Neural progenitor cell (in vitro differentiated cells): Measurements from ENCODE around the gene KCNB1. TPM values are rescaled to one million over a fixed set of nuclear protein-coding genes. Genes with fewer than 3 reads are reported as not detected.

Experiments used
- DNase-seq: peaks from one replicate; pipeline ENCODE4 v3.0.0-alpha.2; 2016; ENCODE audit warnings: low spot score
- H2AFZ ChIP-seq: fragments of 200-600 bp; sonication (generic); replicated peaks from 2 replicates; pipeline ENCODE4 v1.6.1; 2016; ENCODE audit warnings: antibody characterized with exemption
- H3F3A ChIP-seq: fragments of 200-600 bp; sonication (generic); 2 replicates; pipeline ENCODE4 v1.6.1; 2016; ENCODE audit warnings: antibody characterized with exemption, low read depth
- H3K27ac ChIP-seq: fragments of 200-600 bp; sonication (generic); 2 replicates; pipeline ENCODE4 v1.5.1; 2016; ENCODE audit warnings: mild to moderate bottlenecking
- H3K27me3 ChIP-seq: fragments of 200-600 bp; sonication (generic); 2 replicates; pipeline ENCODE4 v1.6.1; 2016; ENCODE audit warnings: mild to moderate bottlenecking, moderate library complexity
- H3K36me3 ChIP-seq: fragments of 200-600 bp; sonication (generic); 2 replicates; pipeline ENCODE4 v1.5.1; 2016
- H3K4me1 ChIP-seq: fragments of 200-600 bp; sonication (generic); 2 replicates; pipeline ENCODE4 v1.6.1; 2016; ENCODE audit warnings: mixed run types
- H3K4me2 ChIP-seq: fragments of 200-600 bp; sonication (generic); 2 replicates; pipeline ENCODE4 v1.6.1; 2016
- H3K4me3 ChIP-seq: fragments of 200-600 bp; sonication (generic); 2 replicates; pipeline ENCODE4 v1.5.1; 2016
- H3K79me2 ChIP-seq: fragments of 200-600 bp; sonication (generic); 2 replicates; pipeline ENCODE4 v1.6.1; 2016; ENCODE audit warnings: low read depth
- H3K9ac ChIP-seq: fragments of 200-600 bp; sonication (generic); 2 replicates; pipeline ENCODE4 v1.6.1; 2016
- H3K9me3 ChIP-seq: fragments of 200-600 bp; sonication (generic); 2 replicates; pipeline ENCODE4 v1.5.1; 2016; ENCODE audit warnings: low read depth
- H4K20me1 ChIP-seq: fragments of 200-600 bp; sonication (generic); 2 replicates; pipeline ENCODE4 v1.6.1; 2016; ENCODE audit warnings: low read depth
- H3K27ac Mint-ChIP-seq: 3 replicates; pipeline ENCODE4 v1.8.0; 2021; ENCODE audit warnings: mixed read lengths
- H3K27me3 Mint-ChIP-seq: 2 replicates; pipeline ENCODE4 v1.8.0; 2022; ENCODE audit warnings: low read depth, mild to moderate bottlenecking, inconsistent platforms, moderate library complexity, mixed read lengths; ENCODE audit not compliant: insufficient read depth
- H3K36me3 Mint-ChIP-seq: 3 replicates; pipeline ENCODE4 v1.8.0; 2021; ENCODE audit warnings: mixed read lengths
- H3K4me1 Mint-ChIP-seq: 3 replicates; pipeline ENCODE4 v1.8.0; 2021; ENCODE audit warnings: mixed read lengths
- H3K4me3 Mint-ChIP-seq: 3 replicates; pipeline ENCODE4 v1.8.0; 2021; ENCODE audit warnings: mild to moderate bottlenecking, moderate library complexity, mixed read lengths
- H3K9me3 Mint-ChIP-seq: 3 replicates; pipeline ENCODE4 v1.8.0; 2020; ENCODE audit warnings: mixed read lengths
- CTCF ChIP-seq: fragments of 200-600 bp; sonication (generic); IDR thresholded peaks from 2 replicates; pipeline ENCODE4 v1.5.1; 2017; ENCODE audit warnings: antibody characterized with exemption, mild to moderate bottlenecking
- EZH2 ChIP-seq: fragments of 200-600 bp; sonication (generic); IDR thresholded peaks from 2 replicates; pipeline ENCODE4 v1.6.1; 2017; ENCODE audit warnings: antibody characterized with exemption, mild to moderate bottlenecking, moderate library complexity
- EZH2phosphoT487 ChIP-seq: fragments of 200-600 bp; sonication (generic); IDR thresholded peaks from 2 replicates; pipeline ENCODE4 v1.6.1; 2017; ENCODE audit warnings: antibody characterized with exemption
- total RNA-seq: library from RNA; depleted of rRNA; stranded (reverse); fragments of >200 nt; gene quantifications from 2 replicates; pipeline ENCODE4 v1.2.3, GENCODE V29; 2015; ENCODE audit warnings: low replicate concordance

KCNB1 gene
- total RNA-seq, 1 donor from 2014 or later, result 0.97 TPM

- Histone ChIP-seq H3K27ac (no peak overlapping the region), H3K79me2 (no peaks in the 10 kb centered on the region), H3K4me2 (peak overlapping the region; percentile 95), H3K27me3 (peaks cover 60% of the 10 kb centered on the region), H2AFZ (no peak overlapping the region), H3K9me3 (no peaks in the 10 kb centered on the region), H3K9ac (no peak overlapping the region), H3K4me1 (peaks cover 17% of the 10 kb centered on the region), H4K20me1 (peaks cover 47% of the 10 kb centered on the region), H3K4me3 (no peak overlapping the region), H3F3A (peaks cover 9% of the 10 kb centered on the region), H3K36me3 (no peaks in the 10 kb centered on the region)
- H3K36me3 Mint-ChIP-seq, result peaks cover 4% of the 10 kb centered on the region
- DNase-seq, result peak; percentile 13
- no peak overlapping the region for H3K27ac Mint-ChIP-seq
- no peaks in the 10 kb centered on the region for H3K9me3 Mint-ChIP-seq
- peaks cover 31% of the 10 kb centered on the region for H3K4me1 Mint-ChIP-seq
- H3K27me3 Mint-ChIP-seq, result peaks cover 27% of the 10 kb centered on the region
- no peak overlapping the region for H3K4me3 Mint-ChIP-seq
- no peak for TF ChIP-seq EZH2
- TF ChIP-seq CTCF, result no peak
- no peak for TF ChIP-seq EZH2phosphoT487
Observed at GRCh38 chr20:49482173-49482572, 295 bp downstream of the KCNB1 start.

GRCh38 chr20:49481116-49481515 is 1.4 kb downstream of the KCNB1 start:
- no peak overlapping the region for H3K4me3 ChIP-seq
- peaks cover 47% of the 10 kb centered on the region for H4K20me1 ChIP-seq

GRCh38 chr20:49480236-49480635 is 2.2 kb downstream of the KCNB1 start:
- peaks cover 11% of the 10 kb centered on the region for H3F3A ChIP-seq
- no peaks in the 10 kb centered on the region for H3K9me3 ChIP-seq
- peaks cover 15% of the 10 kb centered on the region for H3K27me3 Mint-ChIP-seq
- no peak overlapping the region for H3K27ac ChIP-seq
- no peak overlapping the region for H3K27ac Mint-ChIP-seq
- peaks cover 17% of the 10 kb centered on the region for H3K4me1 ChIP-seq
- peak; percentile 28 for DNase-seq
- H3K4me3 ChIP-seq, result no peak overlapping the region
- H3K4me2 ChIP-seq, result peak overlapping the region; percentile 6
- peaks cover 4% of the 10 kb centered on the region for H3K36me3 Mint-ChIP-seq
- peaks cover 36% of the 10 kb centered on the region for H3K4me1 Mint-ChIP-seq
- no peak overlapping the region for H3K9ac ChIP-seq
- TF ChIP-seq CTCF, result no peak
- no peak for TF ChIP-seq EZH2phosphoT487
- no peak for TF ChIP-seq EZH2
- H3K9me3 Mint-ChIP-seq, result no peaks in the 10 kb centered on the region
- H3K4me3 Mint-ChIP-seq, result no peak overlapping the region
- peaks cover 40% of the 10 kb centered on the region for H3K27me3 ChIP-seq
- no peak overlapping the region for H2AFZ ChIP-seq
- no peaks in the 10 kb centered on the region for H3K36me3 ChIP-seq
- no peaks in the 10 kb centered on the region for H3K79me2 ChIP-seq
- peaks cover 47% of the 10 kb centered on the region for H4K20me1 ChIP-seq

More at GRCh38 chr20:49481116-49481515, 1.4 kb downstream of the KCNB1 start:
- H3K27me3 Mint-ChIP-seq, result peaks cover 21% of the 10 kb centered on the region
- H3F3A ChIP-seq, result peaks cover 11% of the 10 kb centered on the region
- H3K9me3 Mint-ChIP-seq, result no peaks in the 10 kb centered on the region
- peaks cover 33% of the 10 kb centered on the region for H3K4me1 Mint-ChIP-seq
- H3K79me2 ChIP-seq, result no peaks in the 10 kb centered on the region
- TF ChIP-seq CTCF (no peak), EZH2phosphoT487 (no peak), EZH2 (no peak)
- peaks cover 49% of the 10 kb centered on the region for H3K27me3 ChIP-seq
- H3K9ac ChIP-seq, result no peak overlapping the region
- H3K36me3 Mint-ChIP-seq, result peaks cover 4% of the 10 kb centered on the region
- no peaks in the 10 kb centered on the region for H3K9me3 ChIP-seq
- peak overlapping the region; percentile 13 for H3K4me3 Mint-ChIP-seq
- no peak overlapping the region for H3K27ac Mint-ChIP-seq
- no peak overlapping the region for H3K27ac ChIP-seq
- H3K36me3 ChIP-seq, result no peaks in the 10 kb centered on the region
- no peak for DNase-seq
- no peak overlapping the region for H3K4me2 ChIP-seq
- H3K4me1 ChIP-seq, result peaks cover 17% of the 10 kb centered on the region
- H2AFZ ChIP-seq, result no peak overlapping the region
